ENCODE measurements around the gene PRKCA. TPM values are rescaled to one million over a fixed set of nuclear protein-coding genes. Genes with fewer than 3 reads are reported as not detected.

The PRKCA gene
- total and polyA plus RNA-seq, 2 donors, result 15.6 to 24.4 TPM

DNA sequence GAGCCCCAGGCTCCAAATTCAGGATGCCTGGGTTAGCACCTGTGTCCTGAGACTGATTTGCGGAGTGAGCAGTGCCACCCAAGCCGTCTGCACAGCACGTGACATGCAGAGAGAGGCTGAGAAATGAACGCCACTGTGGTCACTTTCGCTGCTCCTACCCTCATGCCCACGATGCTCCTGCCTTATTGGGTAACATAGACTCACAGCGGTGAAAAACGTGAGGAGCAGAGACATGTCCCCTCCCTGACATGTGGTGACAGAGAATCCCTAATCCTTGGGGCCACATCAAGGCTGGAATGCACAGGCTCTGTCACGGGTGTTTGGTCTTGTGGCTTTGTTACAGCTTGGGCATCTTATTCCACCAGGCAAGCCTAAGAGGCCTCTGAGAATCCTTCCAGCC, 480.4 kb downstream of the PRKCA start:
- Histone ChIP-seq H3K4me3 (ENCODE audit: low read depth, low read length) (no peak overlapping the region), H3K4me1 (ENCODE audit: insufficient read depth) (no peaks in the 10 kb centered on the region), H3K27ac (ENCODE audit: low read depth) (no peak overlapping the region), H3K36me3 (ENCODE audit: insufficient read depth) (no peaks in the 10 kb centered on the region)
- DNase-seq (ENCODE audit: extremely low spot score), result no peak
- 85% methylated on average over 9 of the region's 9 CpGs for WGBS

- Histone ChIP-seq H3K27ac (ENCODE audit: low read depth) (no peak overlapping the region), H3K4me3 (ENCODE audit: low read depth, low read length) (no peak overlapping the region), H3K4me1 (ENCODE audit: insufficient read depth) (no peaks in the 10 kb centered on the region), H3K36me3 (ENCODE audit: insufficient read depth) (no peaks in the 10 kb centered on the region)
- 93% methylated on average over 17 of the region's 17 CpGs for WGBS
- DNase-seq (ENCODE audit: extremely low spot score), result no peak
Measured at GRCh38 chr17:66783656-66784381, 481.4 kb downstream of the PRKCA start.

DNA sequence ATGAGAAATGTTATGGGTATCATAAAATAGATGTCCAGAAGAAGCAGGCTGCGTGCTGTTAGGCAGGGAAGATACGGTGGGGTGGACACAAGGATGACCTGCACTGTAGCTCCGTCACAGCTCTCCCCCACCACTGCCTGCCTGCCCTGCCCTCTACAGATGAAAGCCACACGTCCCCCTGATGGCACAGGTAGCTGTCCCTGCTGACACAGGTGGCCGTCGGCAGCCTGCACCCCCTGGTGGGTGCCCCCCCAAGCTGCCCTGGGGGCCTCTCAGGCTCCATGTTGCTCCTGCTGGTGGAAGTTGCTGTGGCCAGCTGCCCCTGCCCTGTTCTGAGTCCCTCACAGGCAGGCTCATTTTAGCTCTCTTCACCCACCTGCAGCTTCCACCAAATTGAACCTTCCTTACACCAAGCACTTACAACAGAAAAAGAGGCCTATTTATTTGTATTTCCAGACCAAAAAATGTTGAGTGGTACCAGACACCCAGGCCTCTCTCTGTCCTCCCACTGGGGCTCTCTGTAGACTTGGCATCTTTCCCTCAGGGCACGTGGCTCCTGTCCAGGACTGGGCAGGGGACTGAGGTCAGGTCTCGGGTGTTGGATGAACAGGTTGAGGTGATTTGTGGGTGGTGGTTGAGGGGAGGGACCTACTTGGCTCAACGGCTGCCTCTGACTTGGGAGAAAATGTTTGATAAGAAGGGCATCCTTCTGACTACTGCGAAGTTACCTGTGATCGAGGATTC, 482.4 kb downstream of the PRKCA start:
- Histone ChIP-seq H3K27ac (ENCODE audit: low read depth) (no peak overlapping the region), H3K4me3 (ENCODE audit: low read depth, low read length) (no peak overlapping the region), H3K36me3 (ENCODE audit: insufficient read depth) (no peaks in the 10 kb centered on the region), H3K4me1 (ENCODE audit: insufficient read depth) (no peaks in the 10 kb centered on the region)
- 86% methylated on average over 11 of the region's 11 CpGs for WGBS
- DNase-seq (ENCODE audit: extremely low spot score), result no peak

- H3K27ac ChIP-seq (ENCODE audit: low read depth), result no peak overlapping the region
- H3K4me3 ChIP-seq (ENCODE audit: low read depth, low read length), result no peak overlapping the region
- no peaks in the 10 kb centered on the region for H3K36me3 ChIP-seq (ENCODE audit: insufficient read depth)
- DNase-seq (ENCODE audit: extremely low spot score), result no peak
- no peaks in the 10 kb centered on the region for H3K4me1 ChIP-seq (ENCODE audit: insufficient read depth)
- 86% methylated on average over 10 of the region's 10 CpGs for WGBS
Measured at GRCh38 chr17:66786107-66786506, 483.7 kb downstream of the PRKCA start.

GRCh38 chr17:66787914-66788313, 485.5 kb downstream of the PRKCA start:
- H3K27ac ChIP-seq (ENCODE audit: low read depth), result no peak overlapping the region
- H3K4me1 ChIP-seq (ENCODE audit: insufficient read depth), result no peaks in the 10 kb centered on the region
- no peak overlapping the region for H3K4me3 ChIP-seq (ENCODE audit: low read depth, low read length)
- no peak for DNase-seq (ENCODE audit: extremely low spot score)
- H3K36me3 ChIP-seq (ENCODE audit: insufficient read depth), result no peaks in the 10 kb centered on the region
- WGBS, result 85% methylated on average over 3 of the region's 3 CpGs

- H3K36me3 ChIP-seq (ENCODE audit: insufficient read depth), result no peaks in the 10 kb centered on the region
Measured at GRCh38 chr17:66789093-66789492, 486.7 kb downstream of the PRKCA start.

GRCh38 chr17:66789961-66790437, 487.6 kb downstream of the PRKCA start:
- no peak overlapping the region for H3K4me3 ChIP-seq (ENCODE audit: low read depth, low read length)
- no peaks in the 10 kb centered on the region for H3K36me3 ChIP-seq (ENCODE audit: insufficient read depth)
- no peak for DNase-seq (ENCODE audit: extremely low spot score)
- H3K27ac ChIP-seq (ENCODE audit: low read depth), result no peak overlapping the region
- 77% methylated on average over 7 of the region's 7 CpGs for WGBS
- H3K4me1 ChIP-seq (ENCODE audit: insufficient read depth), result no peaks in the 10 kb centered on the region

More at GRCh38 chr17:66789093-66789492, 486.7 kb downstream of the PRKCA start:
- no peak overlapping the region for H3K4me3 ChIP-seq (ENCODE audit: low read depth, low read length)
- WGBS, result 72% methylated on average over 12 of the region's 12 CpGs
- DNase-seq (ENCODE audit: extremely low spot score), result no peak
- H3K4me1 ChIP-seq (ENCODE audit: insufficient read depth), result no peaks in the 10 kb centered on the region
- no peak overlapping the region for H3K27ac ChIP-seq (ENCODE audit: low read depth)

GRCh38 chr17:66790501-66791061, 488.2 kb downstream of the PRKCA start:
- H3K4me1 ChIP-seq (ENCODE audit: insufficient read depth), result no peaks in the 10 kb centered on the region
- H3K36me3 ChIP-seq (ENCODE audit: insufficient read depth), result no peaks in the 10 kb centered on the region
- no peak overlapping the region for H3K27ac ChIP-seq (ENCODE audit: low read depth)
- H3K4me3 ChIP-seq (ENCODE audit: low read depth, low read length), result no peak overlapping the region
- WGBS, result 84% methylated on average over 11 of the region's 11 CpGs
- DNase-seq (ENCODE audit: extremely low spot score), result no peak

- Histone ChIP-seq H3K4me1 (ENCODE audit: insufficient read depth) (no peaks in the 10 kb centered on the region), H3K4me3 (ENCODE audit: low read depth, low read length) (no peak overlapping the region), H3K27ac (ENCODE audit: low read depth) (no peak overlapping the region), H3K36me3 (ENCODE audit: insufficient read depth) (no peaks in the 10 kb centered on the region)
- 67% methylated on average over 15 of the region's 15 CpGs for WGBS
- no peak for DNase-seq (ENCODE audit: extremely low spot score)
Measured at GRCh38 chr17:66791347-66791746, 488.9 kb downstream of the PRKCA start.

- Histone ChIP-seq H3K27ac (ENCODE audit: low read depth) (no peak overlapping the region), H3K4me1 (ENCODE audit: insufficient read depth) (no peaks in the 10 kb centered on the region), H3K4me3 (ENCODE audit: low read depth, low read length) (no peak overlapping the region), H3K36me3 (ENCODE audit: insufficient read depth) (no peaks in the 10 kb centered on the region)
- no peak for DNase-seq (ENCODE audit: extremely low spot score)
- WGBS, result 91% methylated on average over 3 of the region's 3 CpGs
Measured at GRCh38 chr17:66793814-66794213, 491.4 kb downstream of the PRKCA start.

DNA sequence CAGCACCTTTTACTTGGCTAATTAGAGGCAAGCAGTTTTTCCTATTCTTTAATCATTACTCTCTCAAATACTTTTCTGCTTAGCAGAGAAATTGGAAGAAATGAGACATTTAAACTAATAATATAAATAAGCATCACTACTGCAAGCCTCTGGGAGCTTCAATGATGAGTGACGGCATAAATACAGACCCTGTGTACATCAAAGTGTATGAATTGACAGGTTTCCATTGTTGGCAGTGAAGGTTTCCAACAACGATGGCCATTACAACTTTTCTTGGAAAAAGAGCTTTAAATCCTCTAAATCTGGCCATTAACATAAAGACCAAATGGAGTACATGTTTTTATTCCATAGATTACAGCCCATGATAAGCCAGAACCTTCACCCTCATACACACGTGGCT, 493.1 kb downstream of the PRKCA start:
- 79% methylated on average over 3 of the region's 3 CpGs for WGBS
- Histone ChIP-seq H3K27ac (ENCODE audit: low read depth) (no peak overlapping the region), H3K4me1 (ENCODE audit: insufficient read depth) (no peaks in the 10 kb centered on the region), H3K4me3 (ENCODE audit: low read depth, low read length) (no peak overlapping the region), H3K36me3 (ENCODE audit: insufficient read depth) (no peaks in the 10 kb centered on the region)
- no peak for DNase-seq (ENCODE audit: extremely low spot score)

GRCh38 chr17:66799849-66800537, 497.6 kb downstream of the PRKCA start:
- WGBS, result 82% methylated on average over 10 of the region's 10 CpGs
- DNase-seq (ENCODE audit: extremely low spot score), result no peak
- no peaks in the 10 kb centered on the region for H3K36me3 ChIP-seq (ENCODE audit: insufficient read depth)

DNA sequence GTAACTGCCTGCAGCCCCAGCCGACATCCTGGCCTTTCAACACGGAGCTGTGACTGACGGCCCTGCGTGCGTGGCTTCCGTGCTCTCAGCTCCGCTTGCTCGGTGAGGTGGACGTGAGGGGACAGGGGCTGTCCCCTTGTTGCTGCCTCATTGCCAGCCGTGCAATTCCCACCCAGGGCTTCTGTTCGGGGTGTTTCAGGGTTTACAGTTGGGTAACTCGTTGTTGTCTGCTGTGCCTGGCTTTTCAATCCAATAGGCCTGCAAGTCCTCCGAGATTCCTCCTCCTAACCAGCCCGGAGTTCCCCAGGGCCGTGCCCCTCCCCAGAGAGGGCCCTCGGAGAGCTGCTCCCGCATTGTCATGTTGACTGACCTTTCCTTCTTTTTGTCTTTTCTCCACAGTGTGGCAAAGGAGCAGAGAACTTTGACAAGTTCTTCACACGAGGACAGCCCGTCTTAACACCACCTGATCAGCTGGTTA, 501.1 kb downstream of the PRKCA start:
- no peak for DNase-seq (ENCODE audit: extremely low spot score)
- Histone ChIP-seq H3K27ac (ENCODE audit: low read depth) (no peak overlapping the region), H3K36me3 (ENCODE audit: insufficient read depth) (no peaks in the 10 kb centered on the region), H3K4me1 (ENCODE audit: insufficient read depth) (no peaks in the 10 kb centered on the region), H3K4me3 (ENCODE audit: low read depth, low read length) (no peak overlapping the region)
- 75% methylated on average over 19 of the region's 19 CpGs for WGBS

More at GRCh38 chr17:66799849-66800537, 497.6 kb downstream of the PRKCA start:
- no peak overlapping the region for H3K4me3 ChIP-seq (ENCODE audit: low read depth, low read length)
- no peaks in the 10 kb centered on the region for H3K4me1 ChIP-seq (ENCODE audit: insufficient read depth)
- H3K27ac ChIP-seq (ENCODE audit: low read depth), result no peak overlapping the region
